CD14-positive monocyte (primary cell): ENCODE measurements around the gene XKR7. TPM values are rescaled to one million over a fixed set of nuclear protein-coding genes. Genes with fewer than 3 reads are reported as not detected.

Experiments
- DNase-seq, 3 donors: peaks; one replicate each; pipeline ENCODE4 v3.0.0-alpha.2; 2011 to 2022
- H2AFZ ChIP-seq: 2 replicates; pipeline ENCODE4 v1.6.0; 2012; ENCODE audit warnings: mild to moderate bottlenecking, low read depth, low read length, inconsistent platforms; ENCODE audit not compliant: insufficient read depth, poor library complexity, severe bottlenecking
- H3K27ac ChIP-seq, 2 donors: 1 replicate in 1 of 2; 2 replicates in 1 of 2; pipeline ENCODE4 v1.5.1; 2012 to 2013; ENCODE audit warnings: low read length in 2 of 2, control low read depth in 1 of 2, inconsistent platforms in 1 of 2, low read depth in 1 of 2, mild to moderate bottlenecking in 1 of 2
- H3K27me3 ChIP-seq, 2 donors: one replicate each; pipeline versions ENCODE4 v1.6.0 to v1.6.1; 2011 to 2013; ENCODE audit warnings: low read length in 2 of 2; ENCODE audit not compliant: control insufficient read depth in 2 of 2, insufficient read depth in 2 of 2
- H3K36me3 ChIP-seq, 2 donors: replicated peaks in 1 of 2; 1 replicate in 1 of 2; 2 replicates in 1 of 2; pipeline versions ENCODE4 v1.5.1 to v1.6.1; 2012 to 2013; ENCODE audit warnings: low read length in 2 of 2, control low read depth in 1 of 2, inconsistent platforms in 1 of 2, mild to moderate bottlenecking in 1 of 2; ENCODE audit not compliant: insufficient read depth in 2 of 2, control insufficient read depth in 1 of 2
- H3K4me1 ChIP-seq, 2 donors: 1 replicate in 1 of 2; 2 replicates in 1 of 2; pipeline versions ENCODE4 v1.5.1 to v1.6.1; 2012 to 2013; ENCODE audit warnings: low read length in 2 of 2, control low read depth in 1 of 2, inconsistent platforms in 1 of 2, mild to moderate bottlenecking in 1 of 2, moderate library complexity in 1 of 2; ENCODE audit not compliant: insufficient read depth in 2 of 2, control insufficient read depth in 1 of 2
- H3K4me2 ChIP-seq: replicated peaks from 2 replicates; pipeline ENCODE3; 2012; ENCODE audit warnings: low read length, moderate library complexity, mild to moderate bottlenecking; ENCODE audit not compliant: poor library complexity, severe bottlenecking; ENCODE audit errors: extremely low read depth
- H3K4me3 ChIP-seq, 3 experiments: fragments of 200-600 bp in 1 of 3; sonication (generic) in 1 of 3; replicated peaks in 1 of 3; 1 replicate in 2 of 3; 2 replicates in 1 of 3; pipeline ENCODE4 v1.5.1; 2011 to 2013; ENCODE audit warnings: low read length in 3 of 3, mild to moderate bottlenecking in 3 of 3, control low read depth in 2 of 3, low read depth in 2 of 3, inconsistent platforms in 1 of 3, moderate library complexity in 1 of 3
- H3K79me2 ChIP-seq: 2 replicates; pipeline ENCODE4 v1.6.0; 2012; ENCODE audit warnings: mild to moderate bottlenecking, control low read depth, inconsistent platforms, low read length, moderate library complexity; ENCODE audit not compliant: insufficient read depth
- H3K9ac ChIP-seq: 2 replicates; pipeline ENCODE4 v1.6.0; 2017; ENCODE audit warnings: low read length, mild to moderate bottlenecking; ENCODE audit not compliant: insufficient read depth, poor library complexity, severe bottlenecking
- H3K9me3 ChIP-seq, 2 donors: replicated peaks in 1 of 2; 1 replicate in 1 of 2; 2 replicates in 1 of 2; pipeline versions ENCODE4 v1.5.1 to v1.6.1; 2012 to 2013; ENCODE audit warnings: low read length in 2 of 2, control low read depth in 1 of 2; ENCODE audit not compliant: control insufficient read depth in 1 of 2, insufficient read depth in 1 of 2
- H4K20me1 ChIP-seq: 2 replicates; pipeline ENCODE4 v1.6.0; 2012; ENCODE audit warnings: mild to moderate bottlenecking, low read length, control low read depth, moderate library complexity; ENCODE audit not compliant: insufficient read depth
- H3K27ac Mint-ChIP-seq, 7 donors: one replicate each; pipeline ENCODE4 v1.8.0; 2020; ENCODE audit warnings: mild to moderate bottlenecking in 7 of 7, mixed read lengths in 7 of 7, moderate library complexity in 6 of 7, inconsistent platforms in 2 of 7
- H3K27me3 Mint-ChIP-seq, 3 donors: one replicate each; pipeline ENCODE4 v1.8.0; 2021 to 2022; ENCODE audit warnings: low read depth in 3 of 3, mild to moderate bottlenecking in 3 of 3, mixed read lengths in 3 of 3, moderate library complexity in 3 of 3, inconsistent platforms in 1 of 3
- H3K36me3 Mint-ChIP-seq, 2 donors: one replicate each; pipeline ENCODE4 v1.8.0; 2020; ENCODE audit warnings: mixed read lengths in 2 of 2, inconsistent platforms in 1 of 2, mild to moderate bottlenecking in 1 of 2
- H3K4me1 Mint-ChIP-seq: one replicate; pipeline ENCODE4 v1.8.0; 2020; ENCODE audit warnings: mild to moderate bottlenecking, mixed read lengths
- H3K4me3 Mint-ChIP-seq, 2 donors: one replicate each; pipeline ENCODE4 v1.8.0; 2020; ENCODE audit warnings: mild to moderate bottlenecking in 2 of 2, mixed read lengths in 2 of 2, moderate library complexity in 1 of 2
- H3K9me3 Mint-ChIP-seq, 7 donors: one replicate each; pipeline ENCODE4 v1.8.0; 2020 to 2022; ENCODE audit warnings: mixed read lengths in 7 of 7, mild to moderate bottlenecking in 6 of 7, moderate library complexity in 6 of 7, inconsistent platforms in 2 of 7
- WGBS: methylation state at CpG from one replicate; pipeline ENCODE4 v1.1.5; 2013; ENCODE audit warnings: missing lambda C conversion rate; ENCODE audit not compliant: insufficient coverage; 5-methylcytosine and 5-hydroxymethylcytosine counted together
- intact Hi-C, 2 donors: fragments of 100-400 bp; cut with micrococcal nuclease; formaldehyde crosslinking; loops; one replicate each; pipeline versions ENCODE4 v1.15.0 to v1.15.1; 2023
- polyA plus RNA-seq, 3 donors: library from polyadenylated mRNA; depleted of rRNA in 1 of 3; unstranded in 2 of 3; stranded (reverse) in 1 of 3; fragments of 300-500 nt in 2 of 3; fragments of >200 nt in 1 of 3; fragmentation: Illumina TruSeq in 2 of 3; gene quantifications; 1 replicate in 2 of 3; 2 replicates in 1 of 3; pipeline ENCODE4 v1.2.3, GENCODE V29; 2012 to 2021
- TF ChIP-seq, protein P1 (sequence below): fragments of 200-600 bp; IDR thresholded peaks from one replicate; pipeline ENCODE4 v1.8.0; 2022; ENCODE audit warnings: antibody characterized with exemption, mild to moderate bottlenecking

The XKR7 gene
- polyA plus RNA-seq, 3 donors = 0.02 to 0.43 TPM; not detected in 1

DNA sequence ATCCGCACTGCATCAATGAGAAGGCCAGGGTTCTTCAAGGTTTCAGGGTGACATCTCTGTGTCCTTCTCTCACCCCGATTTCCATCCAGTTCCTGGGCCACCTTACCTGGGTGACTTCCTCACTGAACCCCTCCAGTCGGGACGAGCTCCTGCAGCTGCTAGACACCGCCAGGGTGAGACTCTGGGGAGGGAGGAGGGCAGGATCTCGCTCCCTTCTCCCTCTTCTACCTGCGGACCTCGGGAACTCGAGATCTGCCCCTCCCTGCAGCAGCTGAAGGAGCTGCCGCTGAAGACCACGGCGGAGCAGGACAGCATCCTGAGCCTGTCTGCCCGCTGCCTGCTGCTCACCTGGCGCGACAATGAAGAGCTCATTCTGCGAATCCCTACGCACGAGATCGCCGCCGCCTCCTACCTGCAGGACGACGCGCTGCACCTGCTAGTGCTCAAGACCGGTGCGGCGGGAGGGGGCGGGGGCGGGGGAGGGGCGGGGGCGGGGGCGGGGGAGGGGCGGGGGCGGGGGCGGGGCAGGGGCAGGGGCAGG, 49.8 kb downstream of the XKR7 start:
- no peak overlapping the region for H3K9ac ChIP-seq
- Mint-ChIP-seq H3K9me3 (peaks cover 0 to 17% (median 12%) of the 10 kb centered on the region in 7 donors), H3K27ac (no peak overlapping the region), H3K27me3 (peaks cover 60 to 82% (median 71%) of the 10 kb centered on the region in 3 donors), H3K4me3 (peak overlapping the region; percentile 45 to 96), H3K4me1 (peaks cover 16% of the 10 kb centered on the region), H3K36me3 (peaks cover 7 to 11% of the 10 kb centered on the region in 2 donors)
- peaks cover 44 to 74% of the 10 kb centered on the region in 2 donors for H3K27me3 ChIP-seq
- H3K9me3 ChIP-seq = peaks cover 0 to 14% of the 10 kb centered on the region in 2 donors
- peaks cover 12 to 16% of the 10 kb centered on the region in 2 donors for H3K4me1 ChIP-seq
- H3K79me2 ChIP-seq = no peaks in the 10 kb centered on the region
- no peaks in the 10 kb centered on the region for H4K20me1 ChIP-seq
- H3K36me3 ChIP-seq = no peaks in the 10 kb centered on the region
- 25% methylated on average over 10 of the region's 35 CpGs for WGBS
- no peak for DNase-seq
- intact Hi-C loops = no loop called here
- H3K4me2 ChIP-seq = peak overlapping the region; percentile 89
- H3K27ac ChIP-seq = no peak overlapping the region
- no peak overlapping the region for H2AFZ ChIP-seq
- H3K4me3 ChIP-seq = no peak overlapping the region
- TF ChIP-seq, protein P1, sequence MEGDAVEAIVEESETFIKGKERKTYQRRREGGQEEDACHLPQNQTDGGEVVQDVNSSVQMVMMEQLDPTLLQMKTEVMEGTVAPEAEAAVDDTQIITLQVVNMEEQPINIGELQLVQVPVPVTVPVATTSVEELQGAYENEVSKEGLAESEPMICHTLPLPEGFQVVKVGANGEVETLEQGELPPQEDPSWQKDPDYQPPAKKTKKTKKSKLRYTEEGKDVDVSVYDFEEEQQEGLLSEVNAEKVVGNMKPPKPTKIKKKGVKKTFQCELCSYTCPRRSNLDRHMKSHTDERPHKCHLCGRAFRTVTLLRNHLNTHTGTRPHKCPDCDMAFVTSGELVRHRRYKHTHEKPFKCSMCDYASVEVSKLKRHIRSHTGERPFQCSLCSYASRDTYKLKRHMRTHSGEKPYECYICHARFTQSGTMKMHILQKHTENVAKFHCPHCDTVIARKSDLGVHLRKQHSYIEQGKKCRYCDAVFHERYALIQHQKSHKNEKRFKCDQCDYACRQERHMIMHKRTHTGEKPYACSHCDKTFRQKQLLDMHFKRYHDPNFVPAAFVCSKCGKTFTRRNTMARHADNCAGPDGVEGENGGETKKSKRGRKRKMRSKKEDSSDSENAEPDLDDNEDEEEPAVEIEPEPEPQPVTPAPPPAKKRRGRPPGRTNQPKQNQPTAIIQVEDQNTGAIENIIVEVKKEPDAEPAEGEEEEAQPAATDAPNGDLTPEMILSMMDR = no peak

DNA sequence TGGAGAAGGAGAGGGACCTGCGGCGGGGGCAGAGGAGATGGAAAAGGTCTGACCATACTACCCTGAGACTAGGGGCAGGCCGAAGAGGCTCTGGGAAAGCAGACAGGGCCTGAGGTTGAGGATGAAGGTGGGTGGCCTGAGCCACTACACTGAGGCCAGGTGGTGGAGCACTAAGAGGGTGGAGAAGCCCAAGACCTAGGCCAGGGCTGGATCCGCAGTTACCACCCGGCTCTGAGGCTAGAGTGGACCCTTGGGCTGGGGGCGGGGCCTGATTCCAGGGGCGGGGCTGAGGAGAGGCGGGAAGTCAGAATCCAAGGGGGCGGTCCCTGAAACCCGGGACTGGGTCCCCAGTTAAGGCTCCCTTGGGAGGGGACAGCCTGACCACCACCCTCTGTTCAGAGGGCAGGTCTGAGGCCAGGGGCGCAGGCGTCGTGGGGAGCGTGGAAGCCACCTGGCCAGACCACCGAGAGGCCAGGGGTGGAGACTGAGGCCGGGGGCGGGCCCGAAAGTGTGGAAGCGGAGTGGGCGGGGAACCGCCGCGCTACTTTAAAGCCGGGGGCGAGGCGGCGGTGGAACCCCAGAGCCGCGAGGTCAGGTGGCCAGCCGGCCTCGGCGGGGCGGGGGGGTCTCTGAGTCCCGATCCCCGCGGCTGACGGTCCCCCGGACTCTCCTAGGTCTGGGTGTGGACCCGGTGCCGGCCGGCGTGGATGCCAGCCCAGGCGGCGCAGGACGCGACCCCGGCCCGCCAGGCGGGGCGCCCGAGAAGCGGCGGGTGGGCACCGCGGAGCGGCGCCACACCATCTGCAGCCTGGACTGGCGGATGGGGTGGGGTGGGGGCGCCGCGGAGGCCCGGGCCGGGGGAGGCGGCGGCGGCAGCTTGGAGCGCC, 50.6 kb downstream of the XKR7 start:
- under 1% methylated on average over 64 of the region's 67 CpGs for WGBS
- peak overlapping the region in 4 of 7 donors; percentile 38 to 84 (median 68) for H3K27ac Mint-ChIP-seq

More for the DNA sequence above, 50.6 kb downstream of the XKR7 start:
- no peaks in the 10 kb centered on the region for H3K36me3 ChIP-seq
- peak overlapping the region; percentile 80 for H2AFZ ChIP-seq
- no peaks in the 10 kb centered on the region for H4K20me1 ChIP-seq
- peak overlapping the region; percentile 54 to 78 (median 61) for H3K4me3 ChIP-seq
- peaks cover 7 to 11% of the 10 kb centered on the region in 2 donors for H3K36me3 Mint-ChIP-seq
- peaks cover 63 to 85% (median 74%) of the 10 kb centered on the region in 3 donors for H3K27me3 Mint-ChIP-seq
- H3K9me3 Mint-ChIP-seq = peaks cover 0 to 17% (median 12%) of the 10 kb centered on the region in 7 donors
- intact Hi-C loops = no loop called here
- H3K79me2 ChIP-seq = no peaks in the 10 kb centered on the region
- H3K27me3 ChIP-seq = peaks cover 47 to 78% of the 10 kb centered on the region in 2 donors
- no peak overlapping the region for H3K27ac ChIP-seq
- peak overlapping the region; percentile 89 for H3K4me2 ChIP-seq
- H3K4me3 Mint-ChIP-seq = peak overlapping the region; percentile 86 to 96
- H3K9ac ChIP-seq = peak overlapping the region; percentile 59
- H3K9me3 ChIP-seq = peaks cover 0 to 14% of the 10 kb centered on the region in 2 donors
- TF ChIP-seq, protein P1 = no peak
- H3K4me1 ChIP-seq = peaks cover 12 to 16% of the 10 kb centered on the region in 2 donors
- H3K4me1 Mint-ChIP-seq = peaks cover 16% of the 10 kb centered on the region
- DNase-seq = no peak
